ENCODE data around the gene IQCM. TPM values are rescaled to one million over a fixed set of nuclear protein-coding genes. Genes with fewer than 3 reads are reported as not detected.
"Not testable (repeated sequence)": the region's sequence is repeated elsewhere in the genome, so short reads cannot be mapped to it uniquely, and the experiment has no call there.

The IQCM gene
- total RNA-seq, 6 experiments from 2014 or later = 0.10 TPM; not detected in 5

DNA sequence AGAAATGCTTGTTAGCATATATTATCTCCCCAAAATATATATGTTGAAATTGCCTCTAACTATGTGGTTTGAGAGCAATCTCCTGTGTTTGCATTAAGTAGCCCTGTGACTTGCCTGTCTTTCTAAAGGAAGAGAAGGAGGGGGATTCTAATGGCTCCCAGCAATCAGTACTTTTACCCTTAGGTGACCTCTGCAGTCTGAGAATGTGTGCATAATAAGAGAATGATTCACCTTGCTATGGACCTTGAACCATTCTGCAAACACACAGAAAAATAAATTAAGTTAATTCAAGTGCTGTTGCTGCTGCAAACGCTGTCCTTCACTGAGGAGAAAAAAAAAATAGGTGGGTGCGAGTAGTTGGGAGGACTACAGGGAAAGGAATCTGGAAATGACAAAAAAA is 322.2 kb downstream of the IQCM start:
- H3K27me3 Mint-ChIP-seq (ENCODE audit: insufficient read depth) = no peaks in the 10 kb centered on the region
- no peak for DNase-seq
- H3K27ac Mint-ChIP-seq = no peak overlapping the region
- peaks cover 16% of the 10 kb centered on the region; the same call in 1 of the 2 replicates for H3K9me3 Mint-ChIP-seq
- H3K4me3 Mint-ChIP-seq = no peak overlapping the region
- TF ChIP-seq, protein P1, sequence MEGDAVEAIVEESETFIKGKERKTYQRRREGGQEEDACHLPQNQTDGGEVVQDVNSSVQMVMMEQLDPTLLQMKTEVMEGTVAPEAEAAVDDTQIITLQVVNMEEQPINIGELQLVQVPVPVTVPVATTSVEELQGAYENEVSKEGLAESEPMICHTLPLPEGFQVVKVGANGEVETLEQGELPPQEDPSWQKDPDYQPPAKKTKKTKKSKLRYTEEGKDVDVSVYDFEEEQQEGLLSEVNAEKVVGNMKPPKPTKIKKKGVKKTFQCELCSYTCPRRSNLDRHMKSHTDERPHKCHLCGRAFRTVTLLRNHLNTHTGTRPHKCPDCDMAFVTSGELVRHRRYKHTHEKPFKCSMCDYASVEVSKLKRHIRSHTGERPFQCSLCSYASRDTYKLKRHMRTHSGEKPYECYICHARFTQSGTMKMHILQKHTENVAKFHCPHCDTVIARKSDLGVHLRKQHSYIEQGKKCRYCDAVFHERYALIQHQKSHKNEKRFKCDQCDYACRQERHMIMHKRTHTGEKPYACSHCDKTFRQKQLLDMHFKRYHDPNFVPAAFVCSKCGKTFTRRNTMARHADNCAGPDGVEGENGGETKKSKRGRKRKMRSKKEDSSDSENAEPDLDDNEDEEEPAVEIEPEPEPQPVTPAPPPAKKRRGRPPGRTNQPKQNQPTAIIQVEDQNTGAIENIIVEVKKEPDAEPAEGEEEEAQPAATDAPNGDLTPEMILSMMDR (IDR thresholded peaks at IDR 0.05) = no peak
- no peaks in the 10 kb centered on the region for H3K36me3 Mint-ChIP-seq (ENCODE audit: low read depth)
- H3K4me1 Mint-ChIP-seq (ENCODE audit: low read depth) = no peaks in the 10 kb centered on the region

DNA sequence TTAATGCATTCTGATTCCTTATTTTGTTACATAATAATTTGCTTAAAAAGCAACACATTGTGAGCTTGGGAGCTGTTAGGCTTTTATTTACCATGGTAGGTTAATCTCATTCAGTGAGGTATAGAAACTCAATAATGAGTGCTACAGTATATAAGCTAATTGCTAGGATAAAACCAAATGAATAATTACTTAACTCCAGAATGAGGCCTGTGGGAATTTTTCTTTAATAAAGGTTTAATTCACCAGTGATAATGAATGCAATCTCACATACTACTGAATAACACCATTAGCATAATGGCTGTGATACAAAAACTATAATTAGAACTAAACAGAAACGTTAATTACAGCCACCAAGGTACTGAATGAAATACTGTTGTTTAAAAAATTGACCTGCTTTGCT is 326.3 kb downstream of the IQCM start:
- no peaks in the 10 kb centered on the region; the same call in 1 of the 2 replicates for H3K27me3 Mint-ChIP-seq (ENCODE audit: insufficient read depth)
- H3K4me1 Mint-ChIP-seq (ENCODE audit: low read depth) = no peaks in the 10 kb centered on the region
- DNase-seq = no peak
- no peak overlapping the region for H3K27ac Mint-ChIP-seq
- no peak overlapping the region for H3K4me3 Mint-ChIP-seq
- TF ChIP-seq, protein P1 (IDR thresholded peaks at IDR 0.05) = no peak
- no peaks in the 10 kb centered on the region for H3K36me3 Mint-ChIP-seq (ENCODE audit: low read depth)
- peaks cover 15% of the 10 kb centered on the region; the same call in 1 of the 2 replicates for H3K9me3 Mint-ChIP-seq

DNA sequence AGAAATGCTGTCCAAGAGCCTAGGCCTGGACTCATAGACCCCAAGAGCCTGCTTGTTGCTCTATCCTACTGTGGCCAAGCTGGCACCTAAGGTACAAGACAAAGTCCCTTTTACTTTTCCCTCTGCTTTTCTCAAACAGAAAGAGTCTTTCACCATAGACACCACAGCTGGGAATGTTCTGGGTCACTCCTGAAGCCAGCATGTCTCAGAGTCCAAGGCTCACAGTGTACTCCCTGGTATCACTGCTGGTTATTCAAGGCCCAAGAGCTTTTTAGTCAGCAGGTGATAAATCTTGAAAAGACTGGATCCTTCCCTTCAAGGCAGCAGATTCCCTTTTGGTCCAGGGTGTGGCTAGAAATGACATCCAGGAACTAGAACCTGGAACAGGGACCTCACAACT is 328.8 kb downstream of the IQCM start:
- Mint-ChIP-seq H3K4me1 (ENCODE audit: low read depth) (no peaks in the 10 kb centered on the region), H3K27me3 (ENCODE audit: insufficient read depth) (no peaks in the 10 kb centered on the region; the same call in 1 of the 2 replicates), H3K27ac (no peak overlapping the region), H3K4me3 (no peak overlapping the region), H3K36me3 (ENCODE audit: low read depth) (no peaks in the 10 kb centered on the region), H3K9me3 (peaks cover 7% of the 10 kb centered on the region; the same call in 1 of the 2 replicates)
- TF ChIP-seq, protein P1 (IDR thresholded peaks at IDR 0.05) = no peak
- DNase-seq = no peak

DNA sequence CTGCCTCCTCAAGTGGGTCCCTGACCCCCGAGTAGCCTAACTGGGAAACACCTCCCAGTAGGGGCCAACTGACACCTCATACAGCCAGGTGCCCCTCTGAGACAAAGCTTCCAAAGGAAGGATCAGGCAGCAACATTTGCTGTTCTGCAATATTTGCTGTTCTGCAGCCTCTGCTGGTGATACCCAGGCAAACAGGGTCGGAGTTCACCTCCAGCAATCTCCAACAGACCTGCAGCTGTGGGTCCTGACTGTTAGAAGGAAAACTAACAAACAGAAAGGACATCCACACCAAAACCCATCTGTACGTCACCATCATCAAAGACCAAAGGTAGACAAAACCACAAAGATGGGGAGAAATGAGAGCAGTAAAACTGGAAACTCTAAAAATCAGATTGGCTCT is 347.0 kb downstream of the IQCM start:
- not testable (repeated sequence) for H3K36me3 Mint-ChIP-seq (ENCODE audit: low read depth); H3K27ac Mint-ChIP-seq; H3K27me3 Mint-ChIP-seq (ENCODE audit: insufficient read depth); H3K4me3 Mint-ChIP-seq; H3K4me1 Mint-ChIP-seq (ENCODE audit: low read depth); DNase-seq
- H3K9me3 Mint-ChIP-seq = peaks cover 20% of the 10 kb centered on the region

DNA sequence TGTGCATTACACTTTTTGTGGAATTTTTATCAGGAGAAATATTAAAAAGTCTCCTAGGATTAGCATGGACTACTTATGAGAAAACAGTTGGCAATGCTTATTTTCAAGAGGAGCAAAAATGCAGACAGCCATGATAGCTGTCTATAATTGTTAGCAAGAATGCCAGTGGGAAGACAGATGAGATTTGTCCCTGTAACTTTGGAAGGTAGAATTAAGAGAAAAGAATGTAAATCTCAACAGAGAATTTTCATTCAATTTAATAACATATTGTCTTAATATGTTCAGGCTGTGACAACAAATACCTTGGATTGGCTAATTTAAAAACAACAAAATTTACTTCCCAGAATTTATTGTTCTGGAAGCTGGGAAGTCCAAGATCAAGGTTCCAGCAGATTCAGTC is 349.2 kb downstream of the IQCM start:
- Mint-ChIP-seq H3K4me3 (no peak overlapping the region), H3K36me3 (ENCODE audit: low read depth) (no peaks in the 10 kb centered on the region), H3K9me3 (peaks cover 9% of the 10 kb centered on the region; the same call in 1 of the 2 replicates), H3K27ac (no peak overlapping the region), H3K27me3 (ENCODE audit: insufficient read depth) (peaks cover 2% of the 10 kb centered on the region; the same call in 1 of the 2 replicates), H3K4me1 (ENCODE audit: low read depth) (no peaks in the 10 kb centered on the region)
- TF ChIP-seq, protein P1 (IDR thresholded peaks at IDR 0.05) = no peak
- DNase-seq = no peak

DNA sequence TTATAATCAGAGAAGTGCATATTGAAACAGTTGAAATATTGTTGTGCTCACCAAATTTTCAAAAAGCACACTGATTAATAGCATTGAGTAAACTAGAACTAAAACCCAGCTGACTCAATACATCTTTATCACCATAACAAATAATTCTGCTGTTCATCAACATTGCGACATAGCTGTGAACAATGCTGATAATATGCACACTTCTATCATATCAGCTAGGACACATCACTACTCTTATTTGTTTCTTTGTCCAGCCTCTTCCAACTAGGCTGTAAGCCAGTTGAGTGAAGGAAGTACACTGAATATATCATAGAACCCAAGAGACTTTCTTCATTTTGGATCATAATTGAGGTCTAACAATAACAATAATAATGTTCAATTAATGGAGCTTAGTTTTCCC is 349.7 kb downstream of the IQCM start:
- TF ChIP-seq, protein P1 (IDR thresholded peaks at IDR 0.05) = no peak
- Mint-ChIP-seq H3K4me1 (ENCODE audit: low read depth) (no peaks in the 10 kb centered on the region), H3K36me3 (ENCODE audit: low read depth) (no peaks in the 10 kb centered on the region), H3K27ac (no peak overlapping the region), H3K4me3 (no peak overlapping the region), H3K9me3 (peaks cover 5% of the 10 kb centered on the region; the same call in 1 of the 2 replicates), H3K27me3 (ENCODE audit: insufficient read depth) (peaks cover 2% of the 10 kb centered on the region; the same call in 1 of the 2 replicates)
- no peak for DNase-seq
